Keratinocyte (primary cell): ENCODE results near the gene DGKH.

Experiments used
- CTCF ChIP-seq, 3 experiments: IDR thresholded peaks in 1 of 3; conservative IDR thresholded peaks in 1 of 3; optimal IDR thresholded peaks in 1 of 3; 2 replicates in 2 of 3; 3 replicates in 1 of 3; pipeline versions ENCODE3 to v1.5.1; 2011; ENCODE audit warnings: low read length in 3 of 3, mild to moderate bottlenecking in 3 of 3, moderate library complexity in 2 of 3, control low read depth in 1 of 3, inconsistent platforms in 1 of 3; ENCODE audit not compliant: insufficient read depth in 2 of 3; ENCODE audit errors: extremely low read depth in 1 of 3
- EZH2 ChIP-seq: IDR thresholded peaks from one replicate; pipeline ENCODE4 v1.6.1; 2012; ENCODE audit warnings: inconsistent platforms, mild to moderate bottlenecking, low read length, moderate library complexity

GRCh38 chr13:42216422-42216735 is 167.9 kb downstream of the DGKH start:
- no peak for TF ChIP-seq CTCF (optimal IDR thresholded peaks at IDR 0.05 in 1 of 3, IDR thresholded peaks at IDR 0.05 in 1 of 3, conservative IDR thresholded peaks at IDR 0.05 in 1 of 3; ENCODE audit: extremely low read depth in 1 of 3, insufficient read depth in 2 of 3, low read length in 3 of 3)
- TF ChIP-seq EZH2, result no peak
